ENCODE data around the gene BMPR2.

The BMPR2 gene

GRCh38 chr2:202588647-202589581 lies 212.8 kb downstream of the BMPR2 start:
- TF ChIP-seq, protein P1, sequence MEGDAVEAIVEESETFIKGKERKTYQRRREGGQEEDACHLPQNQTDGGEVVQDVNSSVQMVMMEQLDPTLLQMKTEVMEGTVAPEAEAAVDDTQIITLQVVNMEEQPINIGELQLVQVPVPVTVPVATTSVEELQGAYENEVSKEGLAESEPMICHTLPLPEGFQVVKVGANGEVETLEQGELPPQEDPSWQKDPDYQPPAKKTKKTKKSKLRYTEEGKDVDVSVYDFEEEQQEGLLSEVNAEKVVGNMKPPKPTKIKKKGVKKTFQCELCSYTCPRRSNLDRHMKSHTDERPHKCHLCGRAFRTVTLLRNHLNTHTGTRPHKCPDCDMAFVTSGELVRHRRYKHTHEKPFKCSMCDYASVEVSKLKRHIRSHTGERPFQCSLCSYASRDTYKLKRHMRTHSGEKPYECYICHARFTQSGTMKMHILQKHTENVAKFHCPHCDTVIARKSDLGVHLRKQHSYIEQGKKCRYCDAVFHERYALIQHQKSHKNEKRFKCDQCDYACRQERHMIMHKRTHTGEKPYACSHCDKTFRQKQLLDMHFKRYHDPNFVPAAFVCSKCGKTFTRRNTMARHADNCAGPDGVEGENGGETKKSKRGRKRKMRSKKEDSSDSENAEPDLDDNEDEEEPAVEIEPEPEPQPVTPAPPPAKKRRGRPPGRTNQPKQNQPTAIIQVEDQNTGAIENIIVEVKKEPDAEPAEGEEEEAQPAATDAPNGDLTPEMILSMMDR (conservative IDR thresholded peaks at IDR 0.05; ENCODE audit: low read depth, low read length) = peak; percentile 96
- DNase-seq (ENCODE audit: low read depth) = peak; percentile 32
- peak overlapping the region; percentile 19 for H3K4me3 ChIP-seq (ENCODE audit: low read length)

DNA sequence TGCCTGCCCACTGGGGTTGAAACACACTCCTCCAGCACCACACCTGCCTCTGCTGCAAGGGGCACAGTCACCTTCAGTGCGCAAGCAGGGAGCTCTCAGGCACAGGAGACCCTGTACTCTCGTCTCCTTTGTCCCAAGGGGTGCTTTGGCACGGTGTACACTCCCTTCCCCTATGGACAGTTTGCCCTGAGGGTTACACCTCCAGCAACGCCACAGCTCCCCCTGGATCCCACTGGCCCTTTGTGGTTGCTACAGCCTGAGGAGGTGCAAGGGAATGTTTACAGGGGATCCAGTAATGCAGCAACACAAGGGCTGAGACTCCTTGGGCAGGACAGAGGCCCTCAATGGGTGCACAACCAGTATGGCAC lies 213.4 kb downstream of the BMPR2 start:
- DNase-seq (ENCODE audit: low read depth) = no peak
- H3K4me3 ChIP-seq (ENCODE audit: low read length) = no peak overlapping the region
- TF ChIP-seq, protein P1 (conservative IDR thresholded peaks at IDR 0.05; ENCODE audit: low read depth, low read length) = no peak

- H3K4me3 ChIP-seq (ENCODE audit: low read length) = no peak overlapping the region
- TF ChIP-seq, protein P1 (conservative IDR thresholded peaks at IDR 0.05; ENCODE audit: low read depth, low read length) = no peak
- no peak for DNase-seq (ENCODE audit: low read depth)
These were observed 216.4 kb downstream of the BMPR2 start for GRCh38 chr2:202592566-202592965.

- no peak overlapping the region for H3K4me3 ChIP-seq (ENCODE audit: low read length)
- DNase-seq (ENCODE audit: low read depth) = no peak
- TF ChIP-seq, protein P1 (conservative IDR thresholded peaks at IDR 0.05; ENCODE audit: low read depth, low read length) = no peak
These were observed 223.0 kb downstream of the BMPR2 start for GRCh38 chr2:202599105-202599504.

GRCh38 chr2:202599911-202600310 lies 223.8 kb downstream of the BMPR2 start:
- DNase-seq (ENCODE audit: low read depth) = no peak
- H3K4me3 ChIP-seq (ENCODE audit: low read length) = no peak overlapping the region
- TF ChIP-seq, protein P1 (conservative IDR thresholded peaks at IDR 0.05; ENCODE audit: low read depth, low read length) = no peak

GRCh38 chr2:202604699-202605098 lies 228.6 kb downstream of the BMPR2 start:
- no peak for DNase-seq (ENCODE audit: low read depth)
- TF ChIP-seq, protein P1 (conservative IDR thresholded peaks at IDR 0.05; ENCODE audit: low read depth, low read length) = no peak
- H3K4me3 ChIP-seq (ENCODE audit: low read length) = no peak overlapping the region

- no peak overlapping the region for H3K4me3 ChIP-seq (ENCODE audit: low read length)
- no peak for DNase-seq (ENCODE audit: low read depth)
- TF ChIP-seq, protein P1 (conservative IDR thresholded peaks at IDR 0.05; ENCODE audit: low read depth, low read length) = no peak
These were observed 229.0 kb downstream of the BMPR2 start for GRCh38 chr2:202605174-202605573.
